ENCODE measurements around the gene PTX4. TPM values are rescaled to one million over a fixed set of nuclear protein-coding genes. Genes with fewer than 3 reads are reported as not detected.
A peak's percentile ranks its signal among the peaks of the same experiment; 100 is the strongest.

The PTX4 gene
- polyA plus RNA-seq, 1 donor: 0.59 TPM

DNA sequence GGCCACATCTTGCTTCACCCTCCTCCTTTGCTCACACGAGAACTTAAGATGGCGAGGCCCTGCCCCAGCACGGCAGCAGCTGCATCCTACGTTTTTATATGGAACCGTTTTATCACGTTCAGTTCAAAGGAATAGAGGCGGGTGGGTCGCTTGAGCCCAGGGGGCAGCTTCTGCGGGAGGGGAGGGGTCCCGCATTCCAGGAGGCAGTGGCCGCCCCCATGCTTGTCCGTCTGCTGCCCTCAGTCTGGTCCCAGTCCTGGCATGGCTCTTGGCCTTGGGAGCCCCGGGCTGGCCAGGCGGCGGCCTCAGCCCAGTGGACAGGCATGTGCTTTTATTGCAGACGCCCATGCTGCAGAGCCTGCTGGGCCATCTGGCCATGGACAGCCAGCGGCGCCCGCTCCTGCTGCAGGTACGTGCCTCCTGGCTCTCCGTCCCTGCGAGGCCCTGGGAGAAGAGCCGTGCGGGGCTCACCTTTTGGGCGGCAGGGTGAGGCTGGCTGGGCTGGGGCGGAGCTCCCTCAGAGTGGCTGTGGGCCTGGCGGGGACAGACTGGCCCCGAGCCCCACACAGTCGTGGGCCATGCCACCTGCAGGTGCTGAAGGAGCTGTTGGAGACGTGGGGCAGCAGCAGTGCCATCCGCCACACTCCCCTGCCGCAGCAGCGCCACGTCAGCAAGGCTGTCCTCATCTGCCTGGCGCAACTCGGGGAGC is 11.2 kb upstream of the PTX4 start:
- DNase-seq: no peak

DNA sequence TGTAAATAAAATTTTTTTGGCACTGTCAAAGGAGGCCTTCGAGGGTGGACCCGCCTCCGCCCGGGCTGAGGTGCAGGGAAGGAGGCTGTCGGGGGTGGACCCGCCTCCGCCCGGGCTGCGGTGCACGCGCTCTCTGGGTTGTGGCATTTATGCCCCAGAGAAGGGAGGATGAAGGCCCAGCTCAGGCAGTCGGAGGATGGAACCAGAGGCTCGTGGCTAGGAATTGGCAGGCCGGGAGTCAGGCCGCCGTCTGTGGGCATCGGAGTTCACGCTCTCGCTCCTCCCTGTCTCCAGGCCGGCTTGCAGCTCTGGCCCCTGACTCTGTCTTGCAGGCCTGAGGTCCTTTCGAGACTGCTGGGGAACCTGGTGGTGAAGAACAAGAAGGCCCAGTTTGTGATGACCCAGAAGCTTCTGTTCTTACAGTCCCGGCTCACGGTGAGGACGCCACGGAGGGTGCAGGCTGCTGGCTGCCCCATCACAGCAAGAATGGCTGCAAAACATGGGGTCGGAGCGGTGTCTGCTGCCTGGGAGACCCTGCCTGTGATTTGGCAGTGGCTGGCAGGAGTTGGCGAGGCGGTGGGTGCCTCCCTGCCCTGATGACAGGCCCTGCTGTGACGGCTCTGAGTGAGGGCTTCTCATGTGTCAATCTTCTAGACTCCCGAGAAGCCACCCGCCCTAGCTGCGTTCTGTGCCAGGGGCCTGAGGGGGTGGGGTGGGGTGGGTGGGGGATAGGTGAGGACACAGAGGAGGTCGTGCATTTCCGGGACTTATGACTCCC is 10.3 kb upstream of the PTX4 start:
- no peak for DNase-seq

DNA sequence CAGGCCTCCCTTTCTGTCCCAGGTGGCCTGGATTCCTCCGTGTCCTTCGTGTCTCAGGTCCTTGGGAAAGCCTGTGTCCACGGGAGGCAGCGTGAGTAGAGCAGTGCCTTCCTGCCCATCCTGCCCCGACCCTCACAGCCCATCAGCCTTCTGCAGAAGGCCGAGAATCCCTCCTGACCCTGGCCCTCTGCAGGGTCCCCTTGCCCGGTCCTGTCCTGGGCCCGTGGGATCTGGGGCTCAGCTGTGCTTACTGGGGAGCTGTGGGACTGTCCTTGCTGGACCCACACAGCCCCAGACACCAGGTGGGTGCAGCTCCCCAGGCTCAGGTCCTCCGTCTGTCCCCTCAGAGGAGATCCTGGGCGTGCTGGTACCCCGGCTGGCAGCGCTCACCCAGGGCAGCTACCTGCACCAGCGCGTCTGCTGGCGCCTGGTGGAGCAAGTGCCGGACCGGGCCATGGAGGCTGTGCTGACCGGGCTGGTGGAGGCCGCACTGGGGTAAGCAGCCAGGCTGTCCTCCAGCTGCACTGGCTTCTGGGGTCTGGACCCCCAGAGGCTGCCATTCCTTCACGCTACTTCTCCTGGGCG is 8.4 kb upstream of the PTX4 start:
- DNase-seq: no peak

DNA sequence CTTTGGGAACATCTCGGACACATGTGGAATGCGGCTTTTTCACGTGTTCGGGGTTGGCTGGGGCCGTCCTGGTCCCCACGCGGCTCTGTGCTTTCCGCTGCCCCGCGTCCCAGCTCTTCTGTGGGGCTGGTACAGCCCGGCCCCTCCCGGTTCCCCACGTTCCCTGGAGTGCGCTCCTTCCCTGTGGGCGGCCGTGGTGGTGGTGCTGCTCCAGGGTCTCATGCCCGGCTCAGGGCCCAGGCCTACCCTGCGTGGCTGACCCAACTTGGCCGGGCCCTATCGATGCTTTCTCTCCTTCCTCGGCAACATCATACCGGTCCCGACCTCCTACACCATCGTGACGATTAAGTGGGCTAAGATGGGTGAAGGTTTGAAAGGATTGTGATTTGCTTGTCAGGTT is 7.7 kb upstream of the PTX4 start:
- DNase-seq: no peak

DNA sequence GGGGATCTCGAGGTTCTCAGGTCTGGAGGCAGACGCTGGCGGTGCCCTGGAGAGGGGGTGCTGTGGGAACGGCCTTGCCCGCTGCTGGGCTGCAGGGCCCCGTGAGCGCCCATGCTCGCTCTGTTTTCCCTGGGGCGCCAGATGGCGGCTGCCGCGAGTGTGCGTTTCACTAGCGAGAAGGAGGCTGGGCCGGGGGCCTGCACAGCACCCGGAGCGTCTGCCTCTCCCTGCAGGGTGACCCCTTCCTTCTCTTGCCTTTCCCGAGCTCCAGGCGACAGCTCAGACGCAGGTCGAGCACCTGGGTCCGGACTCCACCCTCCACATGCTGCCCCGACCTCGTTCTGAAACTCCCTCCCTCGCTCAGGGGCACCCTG is 7.1 kb upstream of the PTX4 start:
- DNase-seq: no peak

DNA sequence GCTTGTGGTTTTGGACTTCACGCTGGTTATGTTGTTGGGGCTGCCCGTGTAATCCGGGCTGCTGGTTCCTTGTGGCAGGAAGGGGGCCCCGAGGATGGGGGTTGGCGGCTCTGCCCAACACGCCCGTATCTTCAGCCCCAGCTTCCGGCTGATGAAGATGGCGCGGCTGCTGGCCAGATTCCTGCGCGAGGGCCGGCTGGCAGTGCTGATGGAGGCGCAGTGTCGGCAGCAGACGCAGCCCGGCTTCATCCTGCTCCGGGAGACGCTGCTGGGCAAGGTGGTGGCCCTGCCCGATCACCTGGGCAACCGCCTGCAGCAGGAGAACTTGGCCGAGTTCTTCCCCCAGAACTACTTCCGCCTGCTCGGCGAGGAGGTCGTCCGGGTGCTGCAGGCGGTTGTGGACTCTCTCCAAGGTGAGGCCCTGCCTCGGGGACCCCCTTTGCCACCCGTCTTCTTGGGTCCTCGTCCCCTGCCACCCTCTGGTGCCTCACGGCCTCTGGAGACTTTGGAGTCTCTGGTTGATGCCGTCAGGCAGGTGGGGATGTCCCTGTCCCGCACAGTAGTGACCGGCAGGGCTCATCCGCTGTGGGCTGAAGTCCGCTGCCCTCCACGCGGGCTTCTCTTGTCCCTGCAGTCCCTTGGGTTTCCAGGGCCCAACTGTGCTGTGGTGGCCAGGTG is 6.6 kb upstream of the PTX4 start:
- DNase-seq: no peak

DNA sequence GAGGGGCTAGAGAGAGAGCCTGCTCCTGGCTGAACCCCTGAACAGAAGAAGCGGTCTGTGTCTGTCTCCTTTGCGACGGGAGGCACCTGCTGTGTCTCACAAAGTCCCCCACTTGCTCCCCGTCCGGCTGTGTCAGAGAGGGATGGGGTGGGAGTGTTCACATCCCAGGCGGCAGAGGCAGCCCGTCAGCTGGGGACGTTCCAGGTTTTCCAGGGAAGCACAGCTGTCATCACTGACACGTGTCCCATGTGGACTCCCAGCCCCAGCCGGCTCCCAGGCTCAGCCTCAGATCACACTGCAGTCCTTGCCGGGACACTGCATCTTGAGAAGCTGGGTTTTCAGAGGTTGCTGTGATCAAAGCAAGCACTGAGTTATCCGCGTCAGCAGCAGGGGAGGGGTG is 6.0 kb upstream of the PTX4 start:
- DNase-seq: no peak

DNA sequence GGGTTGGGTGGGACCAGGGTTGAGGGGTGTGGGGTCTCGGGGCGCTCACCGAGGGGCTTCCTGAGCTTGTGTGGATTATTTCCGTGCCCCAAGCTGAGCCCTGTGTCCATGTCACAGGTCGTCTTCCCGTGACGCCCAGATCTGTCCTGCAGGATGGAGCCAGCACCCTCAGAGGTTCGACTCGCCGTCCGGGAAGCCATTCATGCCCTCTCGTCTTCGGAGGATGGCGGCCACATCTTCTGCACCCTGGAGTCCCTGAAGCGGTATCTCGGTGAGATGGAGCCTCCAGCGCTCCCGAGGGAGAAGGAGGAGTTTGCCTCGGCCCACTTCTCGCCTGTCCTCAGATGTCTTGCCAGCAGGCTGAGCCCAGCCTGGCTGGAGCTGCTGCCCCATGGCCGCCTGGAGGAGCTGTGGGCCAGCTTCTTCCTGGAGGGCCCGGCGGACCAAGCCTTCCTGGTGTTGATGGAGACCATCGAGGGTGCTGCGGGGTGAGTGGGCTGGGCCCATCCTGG is 5.4 kb upstream of the PTX4 start:
- no peak for DNase-seq

DNA sequence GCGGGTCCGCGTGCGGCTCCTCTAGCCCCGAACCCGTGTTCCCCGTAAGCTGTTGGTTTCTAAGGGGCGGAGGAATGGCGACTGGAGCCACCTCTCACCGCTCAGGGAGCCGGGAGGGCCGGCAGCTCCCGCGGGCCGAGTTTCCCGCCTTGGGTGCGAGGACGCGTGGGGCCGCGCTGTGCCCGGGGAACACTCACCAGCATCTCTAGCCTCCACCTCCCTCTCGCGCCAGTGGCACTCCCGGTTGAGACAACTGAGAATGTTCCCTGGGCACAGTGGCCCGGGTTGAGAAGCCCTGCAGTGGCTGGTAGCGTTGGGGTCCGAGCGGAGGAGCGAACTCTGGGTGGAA is 5.0 kb upstream of the PTX4 start:
- no peak for DNase-seq

DNA sequence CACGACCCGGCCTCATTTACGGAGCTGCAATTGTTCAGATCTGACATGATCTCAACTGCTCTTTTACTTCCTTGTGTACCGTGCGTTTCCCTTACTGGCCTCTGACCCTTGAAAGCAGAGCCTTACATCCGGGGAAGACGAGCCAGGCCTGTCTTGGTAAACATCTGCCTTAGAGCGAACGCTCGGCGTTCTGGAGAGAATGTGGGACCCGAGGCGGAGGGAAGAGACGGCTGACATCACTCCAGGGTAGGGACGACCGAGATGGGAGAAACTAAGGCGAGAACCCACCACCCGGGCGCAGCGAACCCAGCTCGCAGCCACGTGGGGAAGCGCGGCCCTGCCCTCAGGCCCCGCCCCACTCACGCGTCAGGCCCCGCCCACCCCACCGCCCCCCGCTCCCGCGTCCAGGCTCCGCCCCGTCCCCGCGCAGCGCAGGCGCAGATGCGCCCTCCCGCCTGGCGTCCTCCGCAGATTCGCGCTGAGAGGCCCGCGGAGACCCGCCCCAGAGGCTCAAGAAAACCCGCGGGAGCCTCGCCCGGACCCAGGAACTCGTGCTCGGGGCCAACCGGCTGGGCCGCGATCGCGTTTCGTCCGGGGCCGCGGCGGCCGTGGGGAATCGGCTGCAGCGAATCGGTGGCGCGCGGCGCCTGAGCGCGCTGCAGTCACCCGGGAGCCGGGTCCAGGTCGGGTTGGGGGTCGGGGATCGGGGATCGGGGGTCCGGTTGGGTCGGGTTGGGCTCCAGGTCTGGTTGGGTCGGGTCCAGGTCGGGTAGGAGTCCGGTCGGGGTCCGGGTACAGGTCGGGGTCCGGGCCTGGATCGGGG is 4.4 kb upstream of the PTX4 start, which contains the start of gene TELO2:
Gene TELO2 (plus strand): TSS at position 438 of the 823 bp plus-strand sequence. CDS start 922 bp downstream, outside the sequence.
- DNase-seq: peak; percentile 87

DNA sequence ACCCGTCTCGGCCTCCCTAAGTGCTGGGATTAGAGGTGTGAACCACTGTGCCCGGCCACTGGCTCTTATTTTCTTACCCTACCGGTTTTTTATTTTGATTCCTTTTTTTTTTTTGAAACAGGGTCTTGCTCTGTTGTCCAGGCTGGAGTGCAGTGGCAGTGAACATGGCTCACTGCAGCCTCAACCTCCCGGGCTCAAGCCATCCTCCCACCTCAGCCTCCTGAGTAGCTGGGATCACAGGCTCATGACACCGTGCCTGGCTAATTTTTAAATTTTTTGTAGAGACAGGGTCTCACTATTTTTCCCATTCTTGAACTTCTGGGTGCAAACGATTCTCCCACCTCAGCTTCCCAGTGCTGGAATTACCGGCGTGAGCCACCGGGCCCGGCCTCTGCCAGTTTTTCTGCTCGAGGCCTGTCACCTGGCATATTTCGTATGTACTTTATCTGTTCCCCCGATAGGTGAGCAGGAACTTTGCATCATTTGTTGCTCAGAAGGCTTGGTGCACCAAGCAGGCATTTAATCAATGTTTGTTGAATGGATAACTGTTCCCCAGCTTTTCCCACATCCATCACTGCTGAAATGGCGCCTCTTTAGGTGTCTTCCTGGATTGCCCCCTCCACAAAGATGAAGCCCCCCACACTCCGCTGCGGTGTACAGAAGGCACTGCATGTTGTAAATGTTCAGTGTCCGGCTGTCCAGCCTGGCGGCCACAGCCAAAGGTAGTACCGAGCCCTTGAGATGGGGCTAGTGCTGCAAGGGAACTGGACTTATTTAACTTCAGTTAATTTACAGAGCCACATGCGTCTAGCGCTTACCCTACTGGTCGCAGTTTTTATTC is 3.6 kb upstream of the PTX4 start:
- no peak for DNase-seq

DNA sequence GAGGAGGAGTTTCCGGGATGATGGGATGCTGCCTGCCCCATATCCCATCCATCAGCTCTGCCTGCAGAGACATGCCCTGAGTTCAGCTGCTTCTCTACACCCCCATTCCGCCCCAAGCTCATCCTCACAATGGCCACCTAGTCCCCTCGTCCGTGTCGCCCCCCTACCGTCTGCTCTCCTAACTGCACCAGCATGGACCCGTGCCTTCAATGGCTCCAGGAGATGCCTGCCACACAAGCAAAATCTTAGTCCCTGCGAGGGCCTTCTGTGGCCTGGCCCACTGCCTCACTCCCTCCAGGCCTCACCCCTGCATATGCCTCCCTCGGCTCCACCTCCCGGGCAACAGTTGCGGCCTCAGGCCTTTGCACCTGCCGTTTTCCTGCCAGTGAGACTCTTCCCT is 2.6 kb upstream of the PTX4 start:
- no peak for DNase-seq

DNA sequence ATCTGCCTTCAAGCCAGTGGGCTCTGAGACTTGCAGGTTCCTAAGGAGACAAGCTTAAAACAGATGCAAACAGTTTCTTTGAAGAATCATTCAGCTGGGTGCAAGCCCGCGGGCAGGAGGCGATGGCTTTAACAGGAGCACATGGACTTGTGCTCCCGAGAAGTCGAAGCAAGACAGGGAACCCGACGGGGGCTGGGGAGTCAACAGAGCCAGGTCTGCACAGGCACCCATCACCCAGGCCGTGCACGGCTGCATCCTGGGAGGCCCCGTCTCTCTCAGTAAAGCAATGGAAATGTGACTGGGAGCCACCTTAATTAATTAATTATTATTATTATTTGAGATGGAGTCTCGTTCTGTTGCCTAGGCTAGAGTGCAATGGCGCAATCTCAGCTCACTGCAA is 333 bp upstream of the PTX4 start:
- DNase-seq: no peak

DNA sequence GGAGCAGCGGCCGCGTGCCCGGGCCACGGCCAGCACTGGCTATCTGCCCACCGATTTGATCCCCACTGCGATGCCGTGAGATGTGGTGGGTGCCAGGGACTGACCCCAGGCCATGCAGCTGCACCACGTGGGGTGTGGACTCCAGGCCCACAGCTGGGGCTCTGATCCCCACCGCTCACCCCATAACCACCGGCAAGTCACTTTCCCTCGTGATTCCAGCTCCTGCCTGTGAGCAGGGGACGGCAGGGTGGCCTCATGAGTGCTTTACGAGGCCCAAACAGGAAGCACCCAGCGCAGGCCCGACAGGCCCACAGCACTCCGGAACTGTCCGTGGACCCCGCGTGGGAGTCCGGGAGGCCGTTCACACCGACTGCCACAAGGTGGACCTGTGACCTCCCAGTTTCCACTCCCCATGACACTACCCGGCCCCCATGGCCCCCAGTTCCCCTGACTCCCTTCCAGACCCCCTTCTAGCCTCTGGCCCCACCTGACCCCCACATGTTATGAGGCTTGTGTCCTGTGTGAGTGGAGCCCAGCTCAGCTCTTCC is 616 bp downstream of the PTX4 start:
- DNase-seq: no peak

DNA sequence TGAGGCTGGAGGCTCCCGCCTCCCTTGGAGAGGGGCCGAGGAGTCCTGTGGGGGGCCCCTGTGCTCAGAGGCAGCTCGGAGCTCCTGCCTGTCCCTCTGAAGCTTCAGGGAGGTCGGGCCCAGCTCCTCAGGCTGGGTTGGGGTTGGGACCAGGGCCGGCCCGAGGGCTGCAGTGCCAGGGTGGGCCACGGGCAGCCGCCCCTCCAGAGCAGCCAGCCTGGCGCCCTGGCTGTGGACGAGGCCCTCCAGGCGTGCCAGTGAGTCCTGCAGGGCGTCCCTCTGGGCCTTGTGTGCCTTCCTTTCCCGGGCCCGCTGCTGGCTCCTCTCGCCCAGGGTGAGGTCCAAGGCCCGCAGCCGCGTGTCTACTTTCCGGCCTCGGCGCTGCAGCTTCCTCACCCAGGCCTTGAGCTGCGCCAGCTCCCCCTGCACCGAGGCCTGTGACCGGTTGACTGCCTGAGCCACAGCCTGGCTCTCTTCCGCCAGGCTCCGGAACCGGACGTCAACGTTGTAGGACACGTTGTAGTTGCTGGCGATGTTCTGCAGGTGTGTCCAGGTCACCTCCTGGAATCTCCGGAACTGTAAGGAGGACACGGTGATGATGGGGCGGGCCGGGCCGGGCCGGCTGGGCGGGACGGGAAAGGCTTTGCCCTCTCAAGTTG is 1.2 kb downstream of the PTX4 start:
- DNase-seq: no peak

DNA sequence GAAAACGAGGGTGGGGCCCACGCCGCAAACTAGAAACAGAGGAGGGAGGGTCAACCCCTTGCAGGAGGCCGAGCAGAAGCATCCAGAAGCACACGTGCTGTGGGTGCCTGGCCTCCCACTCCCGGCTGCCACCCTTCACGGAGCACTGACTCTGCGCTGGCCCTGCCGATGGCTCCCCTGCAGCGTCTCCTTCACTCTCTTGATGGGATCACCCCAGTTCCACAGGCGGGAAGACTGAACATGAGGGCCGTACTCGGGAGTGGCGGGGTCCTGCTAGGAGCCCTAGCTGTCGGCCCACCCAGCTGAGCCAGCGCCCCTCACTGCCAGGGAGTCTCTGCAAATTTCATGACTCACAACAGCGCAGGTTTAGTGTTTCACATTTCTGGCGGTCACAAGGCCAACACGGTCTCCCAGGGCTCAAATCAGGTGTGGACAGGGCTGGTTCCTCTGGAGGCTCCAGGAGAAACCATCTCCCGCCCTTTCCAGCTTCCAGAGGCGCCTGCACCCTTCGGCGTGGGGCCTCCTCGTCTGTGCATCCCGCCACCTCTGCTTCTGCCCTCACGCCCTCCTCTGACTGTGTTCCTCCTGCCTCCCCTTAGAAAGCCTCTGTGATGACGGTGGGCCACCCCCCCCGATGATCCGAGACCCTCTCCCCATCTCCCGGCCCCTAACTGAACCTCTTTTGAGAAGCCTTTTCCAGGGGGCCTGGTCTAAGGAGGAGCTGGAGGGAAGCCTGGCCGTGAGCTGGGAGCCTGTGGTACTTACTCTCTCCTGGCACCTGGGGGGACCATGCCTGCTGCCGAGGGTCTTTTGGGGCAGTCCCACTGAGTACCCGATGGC is 2.0 kb downstream of the PTX4 start:
- no peak for DNase-seq

DNA sequence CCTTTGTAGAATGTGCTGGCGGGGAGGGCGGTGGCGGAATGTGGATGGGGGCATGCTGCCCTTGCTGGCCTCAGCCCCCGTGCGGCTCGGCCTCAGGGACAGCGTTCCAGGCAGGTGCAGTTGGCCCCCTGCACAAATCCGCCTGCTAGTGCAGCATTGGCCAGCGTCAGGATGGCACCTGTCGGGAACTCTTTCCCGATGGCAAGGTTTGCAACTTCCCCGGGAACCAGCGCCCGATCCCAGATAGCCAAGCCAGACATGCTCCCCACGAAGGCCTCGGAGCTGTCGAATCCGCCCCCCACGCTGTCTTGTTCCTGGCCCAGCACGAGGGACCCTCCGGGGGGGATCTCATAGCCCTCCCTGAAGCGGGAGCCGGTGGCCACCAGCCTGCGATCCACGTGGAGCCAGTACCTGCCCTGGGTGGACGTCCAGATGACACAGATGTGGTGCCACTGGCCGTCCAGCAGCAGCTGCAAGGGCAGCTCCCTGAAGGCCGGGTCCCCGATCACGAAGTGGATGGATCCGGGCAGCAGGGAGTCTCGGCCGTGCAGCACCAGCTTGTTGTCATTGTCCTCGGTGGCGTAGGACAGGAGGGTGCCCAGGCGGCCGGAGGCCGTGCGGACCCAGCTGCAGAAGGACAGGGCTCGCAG is 2.8 kb downstream of the PTX4 start:
- DNase-seq: no peak

DNA sequence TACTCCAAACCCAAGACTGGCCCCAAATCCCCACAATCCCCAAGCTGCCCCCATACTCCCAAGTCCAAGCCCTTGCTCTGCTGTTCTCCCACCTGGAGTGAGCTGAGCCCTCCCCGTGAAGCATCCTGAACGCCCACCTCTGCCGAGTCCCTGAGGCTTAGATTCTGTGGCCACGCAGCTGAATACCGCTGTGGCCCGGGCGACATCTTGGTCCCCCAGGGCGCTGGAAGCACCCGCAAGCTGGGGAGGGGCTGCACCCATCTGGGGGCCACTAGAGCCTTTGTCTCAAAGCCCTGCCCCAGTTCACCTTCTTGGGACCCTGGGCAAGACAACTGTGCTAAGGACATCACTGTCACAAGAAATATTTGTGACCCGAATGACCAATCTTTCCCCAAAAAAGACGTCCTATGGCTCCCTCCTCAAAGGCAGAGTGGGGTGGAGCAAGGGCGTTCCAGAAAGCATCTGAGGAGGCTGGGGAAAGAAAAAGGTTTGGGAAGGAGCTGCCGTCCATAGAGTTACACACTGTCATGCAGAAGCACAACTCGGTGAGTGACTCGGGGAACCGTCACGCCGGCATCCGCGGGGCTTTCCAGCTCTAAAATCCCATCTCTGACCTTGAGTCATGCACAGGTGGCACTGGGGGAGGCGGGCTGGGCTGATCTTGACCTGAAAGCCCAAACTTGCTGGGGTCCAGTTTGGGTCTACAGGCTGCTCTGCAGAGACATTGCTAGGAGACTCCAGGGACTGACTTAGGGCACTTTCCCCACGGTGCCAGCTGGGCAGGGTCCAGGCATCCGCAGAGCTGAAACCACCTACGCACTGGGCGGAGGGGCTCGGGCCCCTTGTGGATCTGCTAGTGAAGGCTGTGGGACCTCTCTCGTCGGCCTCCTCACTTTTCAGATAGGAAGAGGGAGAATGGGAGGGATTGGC is 6.6 kb downstream of the PTX4 start:
- DNase-seq: no peak

Data from hindlimb muscle (tissue), 1 donor.